HepG2 (cell line): ENCODE measurements around the gene TP63. TPM values are rescaled to one million over a fixed set of nuclear protein-coding genes. Genes with fewer than 3 reads are reported as not detected.

Source experiments
- ATAC-seq: fragments of 200-7000 bp; cut with Tn5 transposase; 3 replicates; pipeline ENCODE4 v1.9.1; 2020; ENCODE audit warnings: mild to moderate bottlenecking, moderate library complexity
- BruUV-seq: library from RNA; stranded (reverse); fragments of 400-500 nt; replicated peaks from 2 replicates; lab custom pipeline; 2021; lab: Mats Ljungman, UMichigan
- CTCF ChIA-PET: fragments of 300-600 bp; formaldehyde crosslinking; extraction: SDS; loops from one replicate; lab custom pipeline; 2021; ENCODE audit warnings: low total read pairs, inconsistent platforms, low intra/inter-chr PET ratio; lab: Yijun Ruan, JAX
- POLR2A ChIA-PET: fragments of 350-600 bp; sonication (Branson Sonifier 250); formaldehyde crosslinking; loops from one replicate; lab custom pipeline; 2020; ENCODE audit warnings: antibody characterized with exemption, inconsistent platforms; lab: Yijun Ruan, JAX
- DNase-seq: peaks from one replicate; pipeline ENCODE4 v3.0.0-alpha.2; 2015; ENCODE audit warnings: low spot score
- FAIRE-seq: peaks from 3 replicates; lab custom pipeline; 2011; peaks lifted over from hg19 to GRCh38; lab: Jason Lieb, UNC
- H2AFZ ChIP-seq: one replicate; pipeline ENCODE4 v1.6.1; 2011; ENCODE audit warnings: low read length, inconsistent platforms
- H3K27ac ChIP-seq: fragments of 300-600 bp; 3 replicates; pipeline ENCODE4 v1.8.0; 2011; ENCODE audit warnings: mixed run types, mild to moderate bottlenecking, mixed read lengths, low read length, inconsistent platforms; ENCODE audit not compliant: insufficient read depth; ENCODE audit errors: extremely low read length
- H3K27me3 ChIP-seq, 2 experiments: fragments of 200-600 bp in 1 of 2; 2 replicates in 1 of 2; 3 replicates in 1 of 2; pipeline versions ENCODE4 v1.6.0 to v1.8.0; 2011; ENCODE audit warnings: low read length in 2 of 2, mild to moderate bottlenecking in 2 of 2, moderate library complexity in 2 of 2, inconsistent platforms in 1 of 2; ENCODE audit not compliant: insufficient read depth in 2 of 2, control insufficient read depth in 1 of 2
- H3K36me3 ChIP-seq, 2 experiments: fragments of 200-600 bp in 1 of 2; replicated peaks in 1 of 2; 2 replicates in 1 of 2; 3 replicates in 1 of 2; pipeline versions ENCODE4 v1.5.1 to v1.8.0; 2011; ENCODE audit warnings: low read length in 2 of 2, inconsistent platforms in 1 of 2; ENCODE audit not compliant: insufficient read depth in 2 of 2, control insufficient read depth in 1 of 2
- H3K4me1 ChIP-seq: 2 replicates; pipeline ENCODE4 v1.5.1; 2012; ENCODE audit warnings: low read length, inconsistent platforms; ENCODE audit not compliant: insufficient read depth
- H3K4me2 ChIP-seq: 2 replicates; pipeline ENCODE4 v1.6.0; 2011; ENCODE audit warnings: low read depth, low read length, inconsistent platforms
- H3K4me3 ChIP-seq, 3 experiments: fragments of 200-600 bp in 1 of 3; sonication (generic), shearing (Covaris generic) in 1 of 3; replicated peaks in 1 of 3; 2 replicates each; pipeline ENCODE4 v1.5.1; 2011 to 2016; ENCODE audit warnings: low read length in 3 of 3, inconsistent platforms in 2 of 3, low read depth in 2 of 3, mild to moderate bottlenecking in 2 of 3, control low read depth in 1 of 3, mixed read lengths in 1 of 3; ENCODE audit not compliant: insufficient read depth in 1 of 3
- H3K79me2 ChIP-seq: one replicate; pipeline ENCODE4 v1.6.1; 2011; ENCODE audit warnings: low read length, inconsistent platforms; ENCODE audit not compliant: insufficient read depth
- H3K9ac ChIP-seq: 2 replicates; pipeline ENCODE4 v1.6.0; 2011; ENCODE audit warnings: mild to moderate bottlenecking, low read depth, low read length, inconsistent platforms; ENCODE audit not compliant: insufficient read depth
- H3K9me3 ChIP-seq: 2 replicates; pipeline ENCODE4 v1.5.1; 2012; ENCODE audit warnings: mild to moderate bottlenecking, low read length
- H4K20me1 ChIP-seq: 2 replicates; pipeline ENCODE4 v1.6.0; 2011; ENCODE audit warnings: inconsistent platforms, mild to moderate bottlenecking, low read length, moderate library complexity; ENCODE audit not compliant: insufficient read depth
- MBD4 ChIP-seq: IDR thresholded peaks from 2 replicates; pipeline ENCODE4 v1.6.1; 2012; ENCODE audit warnings: low read length, inconsistent platforms, borderline replicate concordance
- PRDM10 ChIP-seq: sonication (generic); formaldehyde crosslinking; IDR thresholded peaks from 2 replicates; pipeline ENCODE4 v1.4.0; 2020; ENCODE audit warnings: low read depth, missing genetic modification reagents
- RNF2 ChIP-seq: fragments of 450-650 bp; conservative IDR thresholded peaks from 2 replicates; pipeline ENCODE4 v1.6.1; 2016; ENCODE audit warnings: low read depth
- RORA ChIP-seq: sonication (generic); formaldehyde crosslinking; IDR thresholded peaks from 2 replicates; pipeline ENCODE4 v1.5.0; 2020; ENCODE audit warnings: mild to moderate bottlenecking, missing genetic modification reagents, moderate library complexity
- SNAI1 ChIP-seq: sonication (generic); formaldehyde crosslinking; IDR thresholded peaks from 2 replicates; pipeline ENCODE4 v1.5.0; 2020; ENCODE audit warnings: mild to moderate bottlenecking, missing genetic modification reagents, borderline replicate concordance
- TCF12 ChIP-seq, 2 experiments: fragments of 450-650 bp in 1 of 2; sonication (generic) in 1 of 2; formaldehyde crosslinking in 1 of 2; IDR thresholded peaks; 2 replicates each; pipeline versions ENCODE4 v1.6.1 to v1.8.0; 2017 to 2022; ENCODE audit warnings: antibody characterized with exemption in 1 of 2, mild to moderate bottlenecking in 1 of 2, missing genetic modification reagents in 1 of 2, moderate library complexity in 1 of 2
- WIZ ChIP-seq: sonication (generic); formaldehyde crosslinking; IDR thresholded peaks from 2 replicates; pipeline ENCODE4 v1.5.1; 2020; ENCODE audit warnings: mild to moderate bottlenecking, missing genetic modification reagents
- ZNF512 ChIP-seq: sonication (generic); formaldehyde crosslinking; IDR thresholded peaks from 2 replicates; pipeline ENCODE4 v1.4.0; 2020; ENCODE audit warnings: mild to moderate bottlenecking, missing genetic modification reagents
- WGBS: methylation state at CpG from one replicate; pipeline ENCODE4 v1.1.6; 2017; ENCODE audit warnings: low lambda C conversion rate; 5-methylcytosine and 5-hydroxymethylcytosine counted together
- in situ Hi-C: cut with HindIII; loops from 2 replicates; pipeline ENCODE4 v1.10.0; 2017; ENCODE audit warnings: low pct_unique_long_range_greater_than_20kb; ENCODE audit not compliant: extremely low pct_ligation_motif_present
- intact Hi-C: fragments of 100-400 bp; cut with micrococcal nuclease; formaldehyde crosslinking; loops from one replicate; pipeline ENCODE4 v1.10.0; 2022; ENCODE audit not compliant: unreplicated experiment
- polyA plus RNA-seq, 8 experiments: library from polyadenylated mRNA; depleted of rRNA in 3 of 8; stranded (reverse) in 7 of 8; unstranded in 1 of 8; fragments of >200 nt; fragmentation: Illumina TruSeq in 4 of 8; extraction: Trizol in 4 of 8; gene quantifications; 2 replicates each; pipeline versions ENCODE4 v1.2.1 to v1.2.3, GENCODE V29; 2011 to 2016; ENCODE audit warnings: low read depth in 4 of 8, missing spikeins in 1 of 8, mixed read lengths in 1 of 8; ENCODE audit not compliant: insufficient read depth in 1 of 8
- total RNA-seq, 5 experiments: library from RNA; depleted of rRNA; stranded (reverse); fragments of >200 nt; fragmentation: Illumina TruSeq; extraction: Trizol; gene quantifications; 2 replicates each; pipeline ENCODE4 v1.2.3, GENCODE V29; 2016; ENCODE audit warnings: low read depth in 1 of 5
- TF ChIP-seq, protein P1 (sequence below): sonication (generic); formaldehyde crosslinking; IDR thresholded peaks from 2 replicates; pipeline ENCODE4 v1.4.0; 2020; ENCODE audit warnings: missing genetic modification reagents

TP63 gene
- total and polyA plus RNA-seq, 2 of the 13 experiments (the other 11 are each of a cell fraction or from before 2014, with no cell fraction given) = not detected

- ChIA-PET POLR2A (no interaction called here), CTCF (no interaction called here)
- intact Hi-C loops = no loop called here
- Histone ChIP-seq H3K79me2 (no peaks in the 10 kb centered on the region), H3K4me1 (no peaks in the 10 kb centered on the region), H3K9me3 (no peaks in the 10 kb centered on the region), H3K36me3 (no peaks in the 10 kb centered on the region), H2AFZ (no peak overlapping the region), H3K4me2 (no peak overlapping the region), H3K4me3 (no peak overlapping the region), H4K20me1 (no peaks in the 10 kb centered on the region), H3K27ac (no peak overlapping the region), H3K9ac (no peak overlapping the region), H3K27me3 (no peaks in the 10 kb centered on the region; a peak in 1 of 5 replicates)
- TF ChIP-seq TCF12 (IDR thresholded peaks at IDR 0.05) (no peak), TCF12 (CRISPR knock-in tag; IDR thresholded peaks at IDR 0.05) (no peak), MBD4 (no peak), WIZ (no peak), RNF2 (no peak), ZNF512 (CRISPR knock-in tag) (no peak), PRDM10 (no peak), RORA (CRISPR knock-in tag) (no peak), SNAI1 (CRISPR knock-in tag) (no peak)
- TF ChIP-seq, protein P1, sequence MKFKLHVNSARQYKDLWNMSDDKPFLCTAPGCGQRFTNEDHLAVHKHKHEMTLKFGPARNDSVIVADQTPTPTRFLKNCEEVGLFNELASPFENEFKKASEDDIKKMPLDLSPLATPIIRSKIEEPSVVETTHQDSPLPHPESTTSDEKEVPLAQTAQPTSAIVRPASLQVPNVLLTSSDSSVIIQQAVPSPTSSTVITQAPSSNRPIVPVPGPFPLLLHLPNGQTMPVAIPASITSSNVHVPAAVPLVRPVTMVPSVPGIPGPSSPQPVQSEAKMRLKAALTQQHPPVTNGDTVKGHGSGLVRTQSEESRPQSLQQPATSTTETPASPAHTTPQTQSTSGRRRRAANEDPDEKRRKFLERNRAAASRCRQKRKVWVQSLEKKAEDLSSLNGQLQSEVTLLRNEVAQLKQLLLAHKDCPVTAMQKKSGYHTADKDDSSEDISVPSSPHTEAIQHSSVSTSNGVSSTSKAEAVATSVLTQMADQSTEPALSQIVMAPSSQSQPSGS (CRISPR knock-in tag) = no peak
- in situ Hi-C loops = no loop called here
- DNase-seq (no peak), ATAC-seq (no peak), FAIRE-seq (no peak)
- no TSS peak for BruUV-seq
- 29% methylated on average over 3 of the region's 3 CpGs for WGBS
Measured at GRCh38 chr3:189845069-189845468, 213.9 kb downstream of the TP63 start.
